Stimulated activated CD4-positive, alpha-beta T cell treated with anti-CD3 and anti-CD28 coated beads, TNF-alpha, amount 100 ng/mL, for 4 hours (primary cell): ENCODE measurements around the gene DNAJC1.
"Not testable (repeated sequence)": the region's sequence is repeated elsewhere in the genome, so short reads cannot be mapped to it uniquely, and the experiment has no call there.

ENCODE experiments used
- DNase-seq, 3 experiments: peaks; one replicate each; pipeline ENCODE4 v3.0.0-alpha.2; 2020; ENCODE audit warnings: low read depth in 3 of 3

The DNAJC1 gene

DNA sequence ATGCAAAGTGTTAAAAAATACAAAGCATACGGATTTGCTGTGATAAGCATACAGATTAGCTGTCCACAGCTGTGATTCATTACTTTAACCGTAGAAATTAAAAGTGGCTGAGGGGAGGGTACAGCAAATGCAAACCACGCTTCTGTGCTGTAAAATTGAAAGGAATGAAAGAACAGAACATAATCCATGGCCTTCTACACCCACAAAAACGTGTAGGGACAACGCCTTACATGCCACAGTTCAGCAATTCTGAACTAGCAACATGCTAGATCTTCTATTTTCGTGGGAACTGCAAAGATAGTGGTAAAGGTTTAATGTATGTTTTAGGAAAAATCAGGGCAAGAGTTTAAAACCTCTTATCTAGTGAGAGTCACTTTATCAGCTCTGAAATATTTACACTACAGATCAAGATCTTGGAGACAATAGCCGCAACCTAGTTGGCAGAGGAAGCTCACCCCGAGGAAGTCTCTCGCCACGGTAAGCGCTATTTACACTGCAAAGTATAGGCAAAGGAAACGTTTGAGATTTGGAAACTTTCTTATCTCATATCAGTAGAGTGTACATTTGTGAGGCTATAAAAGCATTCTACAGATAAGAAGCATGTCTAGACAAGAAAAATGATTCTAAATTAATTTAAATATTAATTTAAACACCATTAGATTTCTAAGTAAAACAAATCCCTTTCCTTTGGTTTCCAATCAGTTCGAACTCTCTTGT is 275.9 kb downstream of the DNAJC1 start:
- no peak for DNase-seq

DNA sequence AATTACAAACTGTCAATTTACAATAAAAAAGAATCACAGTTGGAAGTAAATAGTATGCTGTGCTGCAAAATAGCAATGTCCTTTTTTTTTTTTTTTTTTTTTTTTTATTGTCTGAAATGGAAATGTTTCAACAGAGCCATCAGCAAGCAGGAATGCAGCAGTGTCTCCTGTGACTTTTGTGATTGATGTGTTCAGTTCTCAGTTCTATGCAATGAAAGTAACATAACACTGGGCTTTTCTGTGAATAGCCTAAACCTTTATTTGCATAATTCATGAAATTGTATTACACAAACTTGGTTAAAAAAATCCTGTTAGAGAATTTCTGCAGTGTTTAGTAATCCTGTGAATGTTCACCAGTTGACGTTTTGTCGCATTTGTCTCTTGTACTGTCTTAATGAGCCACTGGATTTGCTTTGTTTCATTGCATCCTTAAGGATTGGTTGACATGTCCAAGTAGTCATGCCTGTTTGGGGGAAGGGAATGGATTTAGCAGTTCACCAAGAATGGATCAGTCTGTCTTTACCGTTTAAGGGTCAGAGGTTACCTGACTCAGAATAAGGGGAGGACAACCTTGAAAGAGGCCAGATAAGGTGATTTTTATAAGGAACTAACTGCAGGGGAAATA is 276.8 kb downstream of the DNAJC1 start:
- DNase-seq, result no peak

DNA sequence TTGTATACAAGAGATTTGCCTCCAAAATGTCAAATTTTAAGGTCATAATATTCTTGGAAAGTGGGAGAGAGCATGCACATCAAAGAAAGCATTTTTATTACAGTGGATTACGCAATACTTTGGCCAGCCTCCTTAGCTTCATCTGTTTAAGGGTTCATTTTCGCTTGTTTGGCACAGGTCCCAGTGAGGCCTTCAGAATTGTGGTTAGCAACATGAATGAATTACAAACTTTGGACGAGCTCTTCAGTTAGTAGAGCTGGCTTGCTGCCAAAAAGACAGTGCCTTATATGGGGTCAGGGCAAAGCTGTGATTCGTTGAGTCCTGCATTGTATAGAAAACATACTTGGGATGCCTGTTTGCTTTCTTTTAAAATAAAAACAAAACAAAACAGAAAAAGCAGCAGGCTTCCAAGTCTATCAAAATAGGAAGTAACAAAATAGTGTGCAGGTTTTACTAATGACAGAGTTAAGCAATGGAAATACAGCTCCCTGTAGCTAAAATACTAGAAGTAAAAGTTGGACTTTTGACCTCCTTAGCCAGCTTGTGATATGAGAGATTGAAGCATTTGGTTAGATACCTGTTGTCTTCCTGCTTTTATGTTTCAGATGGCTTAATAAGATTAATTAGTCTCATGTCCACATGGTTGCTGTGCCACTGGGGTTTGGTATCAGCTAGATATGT is 278.7 kb downstream of the DNAJC1 start:
- DNase-seq, result peak in 1 of 3 experiments; percentile 10

DNA sequence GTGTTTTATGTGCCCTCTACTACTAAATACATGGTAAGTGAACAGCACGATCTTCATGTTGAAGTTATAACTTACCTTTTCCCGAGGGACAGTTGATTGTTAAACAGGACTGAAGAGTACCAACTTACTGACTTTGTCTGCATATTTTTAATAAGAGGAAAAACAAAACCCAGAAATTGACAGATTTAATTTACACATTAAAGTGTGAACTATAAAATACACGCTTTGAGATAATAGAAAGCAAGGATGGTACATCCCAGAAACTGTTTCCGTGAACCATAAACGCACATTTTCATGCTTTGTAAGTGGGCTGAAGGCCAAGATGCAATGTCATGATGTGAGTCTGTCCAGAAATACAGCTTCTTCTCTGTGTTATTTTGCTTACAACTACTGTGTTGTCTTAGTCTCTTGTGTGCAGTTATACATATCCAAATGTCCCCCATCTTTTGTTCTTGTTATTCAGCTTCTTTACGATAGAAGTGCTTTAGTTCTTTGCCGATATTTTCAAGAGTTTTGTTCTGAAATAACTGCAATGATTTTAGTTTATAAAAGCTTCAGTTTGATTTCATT is 279.4 kb downstream of the DNAJC1 start:
- no peak for DNase-seq

DNA sequence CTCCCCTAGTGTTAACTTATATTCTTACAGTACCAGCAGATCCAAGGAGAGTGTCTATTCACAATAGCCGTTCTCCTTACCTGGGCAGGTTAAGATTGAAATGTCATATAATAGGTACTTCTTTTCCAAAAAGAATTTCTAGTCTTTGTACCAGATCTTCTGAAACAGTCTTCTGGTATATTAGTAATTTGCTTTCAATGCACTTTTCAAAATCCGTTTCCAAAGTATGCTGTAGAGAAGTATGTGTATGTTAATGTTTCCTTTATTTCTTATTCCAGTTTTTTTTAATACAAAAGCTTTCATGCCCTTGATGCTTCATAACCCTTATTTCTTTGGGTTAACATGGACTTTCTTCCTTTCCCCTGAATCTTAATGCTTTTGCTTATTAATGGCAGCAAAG is 281.3 kb downstream of the DNAJC1 start:
- no peak for DNase-seq

DNA sequence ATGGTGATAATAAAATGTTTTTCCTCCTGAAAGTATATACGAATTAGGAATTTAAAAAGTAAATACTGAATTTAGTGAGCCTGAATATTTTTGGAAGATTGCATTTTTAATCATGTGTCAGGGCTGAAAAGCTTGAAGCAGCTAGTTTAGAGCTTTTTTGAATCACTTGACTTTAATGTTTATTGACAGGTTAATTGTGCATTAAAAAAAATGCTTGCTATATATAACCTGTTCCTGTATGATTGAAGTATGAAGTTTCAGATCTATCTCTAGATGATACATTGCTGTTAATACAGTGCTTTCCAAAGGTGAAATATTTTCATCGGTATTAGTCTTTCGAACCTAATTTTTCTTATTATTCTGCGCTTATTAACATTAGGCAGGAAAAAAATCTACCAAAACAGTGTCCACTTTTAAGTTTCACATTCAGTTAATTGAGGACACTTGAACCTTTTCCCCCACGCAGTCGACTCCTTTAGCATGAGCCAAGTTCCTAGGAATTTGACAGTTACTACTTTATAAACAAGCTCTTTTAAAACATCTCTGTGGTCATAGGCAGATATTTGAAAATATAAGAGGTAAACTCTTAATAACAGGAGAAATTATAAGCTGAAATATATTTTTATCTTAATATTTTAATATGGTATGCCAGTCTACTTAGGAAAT is 282.4 kb downstream of the DNAJC1 start:
- DNase-seq, result no peak

DNA sequence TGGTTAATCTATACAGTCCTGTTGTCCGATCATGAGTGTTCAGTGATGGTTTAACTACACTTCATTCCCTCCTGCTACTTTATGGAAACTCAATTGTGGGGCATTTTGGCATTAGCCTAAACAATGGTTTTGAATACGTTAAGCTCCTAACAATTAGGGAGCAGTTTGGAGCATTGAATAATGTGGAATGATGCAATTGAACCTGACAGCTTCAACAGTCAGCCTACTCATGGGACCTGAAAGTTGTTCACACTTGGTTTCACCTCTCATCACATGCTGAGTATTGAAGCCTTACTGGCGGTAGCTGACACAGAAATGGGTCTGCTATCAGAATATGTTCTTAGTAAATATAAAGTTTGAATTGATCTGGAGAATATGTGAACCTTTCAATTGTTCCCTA is 283.4 kb downstream of the DNAJC1 start:
- DNase-seq, result no peak

DNA sequence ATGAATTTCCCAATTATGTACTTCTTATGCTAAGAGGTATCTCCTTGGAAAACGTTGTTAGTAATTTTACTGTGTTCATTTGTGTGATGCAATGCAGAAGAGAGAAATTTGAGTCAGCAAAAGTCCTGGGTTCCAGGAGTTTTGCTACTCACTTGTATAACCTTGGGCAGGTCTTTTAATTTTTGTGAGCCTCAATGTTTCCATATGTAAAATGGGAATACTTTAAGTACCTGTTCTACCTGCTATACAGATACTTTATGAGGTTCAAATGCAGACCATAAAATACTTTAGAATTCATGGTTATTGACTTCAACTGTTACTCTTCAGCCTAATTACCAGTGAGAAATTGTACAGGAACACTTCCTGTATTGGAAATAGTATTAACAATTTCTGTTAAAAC is 284.0 kb downstream of the DNAJC1 start:
- no peak for DNase-seq

DNA sequence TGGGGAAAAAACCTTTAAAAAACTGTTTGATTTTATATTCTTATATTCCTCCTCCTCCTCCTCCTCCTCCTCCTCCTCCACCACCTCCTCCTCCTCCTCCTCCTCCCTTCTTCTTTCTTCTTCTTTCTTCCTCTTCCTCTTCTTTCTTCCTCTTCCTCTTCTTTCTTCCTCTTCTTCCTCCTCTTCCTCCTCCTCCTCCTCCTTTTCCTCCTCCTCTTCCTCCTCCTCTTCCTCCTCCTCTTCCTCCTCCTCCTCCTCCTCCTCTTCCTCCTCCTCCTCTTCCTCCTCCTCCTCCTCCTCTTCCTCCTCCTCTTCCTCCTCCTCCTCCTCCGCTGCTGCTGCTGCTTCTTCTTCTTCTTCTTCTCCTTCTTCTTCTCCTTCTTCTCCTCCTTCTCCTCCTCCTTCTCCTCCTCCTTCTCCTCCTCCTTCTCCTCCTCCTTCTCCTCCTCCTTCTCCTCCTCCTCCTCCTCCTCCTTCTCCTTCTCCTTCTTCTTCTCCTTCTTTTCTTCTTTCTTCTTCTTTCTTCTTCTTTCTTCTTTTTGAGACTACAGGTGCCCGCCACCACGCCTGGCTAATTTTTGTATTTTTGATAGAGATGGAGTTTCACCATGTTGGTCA is 286.0 kb downstream of the DNAJC1 start:
- not testable (repeated sequence) for DNase-seq

DNA sequence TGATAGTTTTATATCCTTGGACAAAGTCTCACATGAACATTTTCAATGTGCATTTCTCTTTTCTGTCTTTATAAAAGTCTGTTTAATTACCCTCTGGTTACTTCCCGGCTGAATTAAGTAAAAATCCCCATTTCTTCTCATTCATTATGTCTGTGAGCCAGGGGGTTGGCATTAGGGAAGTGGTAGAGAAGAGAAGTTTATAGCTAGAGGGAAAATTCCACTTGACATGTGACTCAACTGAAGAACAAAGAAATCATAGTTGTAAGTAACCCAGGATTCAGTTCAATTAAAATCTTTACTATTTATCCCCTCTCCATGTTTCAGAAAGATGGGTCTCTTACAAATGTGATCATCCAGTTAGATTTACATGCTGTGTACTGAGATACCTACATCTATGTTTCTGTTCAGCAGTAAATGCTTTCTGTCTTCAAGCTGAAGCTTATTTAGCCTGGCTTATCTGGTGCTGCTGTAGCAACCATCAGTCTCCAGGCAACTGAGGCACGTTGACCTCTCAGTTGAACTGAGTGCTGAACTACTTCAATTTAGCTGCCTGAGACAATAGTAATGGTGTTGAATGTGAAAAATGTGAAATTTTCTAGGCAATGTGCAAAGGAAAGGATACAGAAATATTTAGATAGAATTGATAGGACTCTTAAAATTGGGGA is 287.9 kb downstream of the DNAJC1 start:
- DNase-seq, result no peak

DNA sequence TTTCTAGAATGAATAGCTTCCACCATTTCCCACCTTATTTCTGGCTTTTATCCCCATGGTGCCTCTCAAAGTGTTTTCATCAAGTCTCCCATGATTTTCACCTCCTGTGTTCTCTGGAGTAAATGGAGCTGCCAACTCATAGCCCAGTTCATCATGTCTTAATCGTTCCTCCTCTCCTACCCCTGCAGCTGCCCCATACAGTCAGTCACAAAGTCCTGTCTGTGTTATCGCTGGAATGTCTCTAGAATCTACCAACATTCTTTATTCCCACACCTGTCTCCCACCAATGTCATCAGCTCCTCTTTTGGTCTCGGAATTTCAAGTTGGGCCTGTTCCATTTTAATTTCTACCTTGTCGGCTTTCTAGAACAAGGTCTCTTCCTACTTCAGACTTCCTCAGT is 290.6 kb downstream of the DNAJC1 start:
- DNase-seq, result no peak

DNA sequence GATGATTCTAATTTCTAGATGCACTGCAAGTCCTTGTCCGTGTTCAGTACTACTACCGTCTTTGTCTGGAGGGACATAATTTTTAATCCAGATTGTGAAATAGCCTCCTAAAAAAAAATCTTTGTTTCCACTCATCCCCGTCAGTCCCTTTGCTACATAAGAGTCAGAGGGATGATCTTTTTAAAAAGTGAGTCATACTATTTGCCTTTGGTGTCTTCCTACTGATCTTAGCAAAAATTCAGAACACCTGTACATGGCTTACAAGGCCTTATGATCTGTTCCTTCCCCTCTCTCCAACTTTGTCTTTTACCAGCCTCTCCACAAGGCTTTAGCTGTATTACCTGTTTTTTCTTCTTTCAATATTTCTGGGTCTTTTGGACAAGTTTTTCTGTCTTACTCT is 296.0 kb downstream of the DNAJC1 start:
- DNase-seq, result no peak
